Fibroblast of lung (primary cell): ENCODE results near the gene LBHD1.

Source experiments
- EZH2 ChIP-seq: IDR thresholded peaks from 2 replicates; pipeline ENCODE4 v1.5.1; 2012; ENCODE audit warnings: low read length, control low read depth, mild to moderate bottlenecking; ENCODE audit errors: missing control alignments
- TF ChIP-seq, protein P1 (sequence below), 2 donors: IDR thresholded peaks in 1 of 2; conservative IDR thresholded peaks in 1 of 2; 1 replicate in 1 of 2; 2 replicates in 1 of 2; pipeline ENCODE4 v1.5.1; 2011 to 2012; ENCODE audit warnings: low read length in 2 of 2, control low read depth in 1 of 2, inconsistent platforms in 1 of 2, low read depth in 1 of 2, mild to moderate bottlenecking in 1 of 2

GRCh38 chr11:62708793-62709192, 36.7 kb upstream of the LBHD1 start:
- TF ChIP-seq, protein P1, sequence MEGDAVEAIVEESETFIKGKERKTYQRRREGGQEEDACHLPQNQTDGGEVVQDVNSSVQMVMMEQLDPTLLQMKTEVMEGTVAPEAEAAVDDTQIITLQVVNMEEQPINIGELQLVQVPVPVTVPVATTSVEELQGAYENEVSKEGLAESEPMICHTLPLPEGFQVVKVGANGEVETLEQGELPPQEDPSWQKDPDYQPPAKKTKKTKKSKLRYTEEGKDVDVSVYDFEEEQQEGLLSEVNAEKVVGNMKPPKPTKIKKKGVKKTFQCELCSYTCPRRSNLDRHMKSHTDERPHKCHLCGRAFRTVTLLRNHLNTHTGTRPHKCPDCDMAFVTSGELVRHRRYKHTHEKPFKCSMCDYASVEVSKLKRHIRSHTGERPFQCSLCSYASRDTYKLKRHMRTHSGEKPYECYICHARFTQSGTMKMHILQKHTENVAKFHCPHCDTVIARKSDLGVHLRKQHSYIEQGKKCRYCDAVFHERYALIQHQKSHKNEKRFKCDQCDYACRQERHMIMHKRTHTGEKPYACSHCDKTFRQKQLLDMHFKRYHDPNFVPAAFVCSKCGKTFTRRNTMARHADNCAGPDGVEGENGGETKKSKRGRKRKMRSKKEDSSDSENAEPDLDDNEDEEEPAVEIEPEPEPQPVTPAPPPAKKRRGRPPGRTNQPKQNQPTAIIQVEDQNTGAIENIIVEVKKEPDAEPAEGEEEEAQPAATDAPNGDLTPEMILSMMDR (conservative IDR thresholded peaks at IDR 0.05 in 1 of 2, IDR thresholded peaks at IDR 0.05 in 1 of 2; ENCODE audit: low read depth in 1 of 2, low read length in 2 of 2) = no peak
- no peak for TF ChIP-seq EZH2
